Aorta (tissue), 5 donors: ENCODE measurements around the gene ITPRIPL1. TPM values are rescaled to one million over a fixed set of nuclear protein-coding genes. Genes with fewer than 3 reads are reported as not detected.

Experiments used
- ATAC-seq: fragments of 200-7000 bp; cut with Tn5 transposase; one replicate; pipeline ENCODE4 v1.9.1; 2022; ENCODE audit warnings: moderate library complexity; ENCODE audit not compliant: low FRiP score
- DNase-seq, 2 donors: peaks; one replicate each; pipeline ENCODE4 v3.0.0-alpha.2; 2020
- H3K27ac ChIP-seq, 2 donors: one replicate each; pipeline ENCODE4 v1.5.1; 2013; ENCODE audit warnings: low read length in 2 of 2, mild to moderate bottlenecking in 2 of 2, moderate library complexity in 2 of 2, control low read depth in 1 of 2, inconsistent platforms in 1 of 2, low read depth in 1 of 2
- H3K27me3 ChIP-seq, 2 donors: one replicate each; pipeline ENCODE4 v1.6.1; 2013; ENCODE audit warnings: control low read depth in 1 of 2, low read length in 1 of 2, mild to moderate bottlenecking in 1 of 2, moderate library complexity in 1 of 2; ENCODE audit not compliant: insufficient read depth in 2 of 2, control insufficient read depth in 1 of 2
- H3K36me3 ChIP-seq, 2 donors: one replicate each; pipeline ENCODE4 v1.6.1; 2013; ENCODE audit warnings: control low read depth in 1 of 2, low read length in 1 of 2, mild to moderate bottlenecking in 1 of 2; ENCODE audit not compliant: insufficient read depth in 2 of 2, control insufficient read depth in 1 of 2
- H3K4me1 ChIP-seq, 2 donors: one replicate each; pipeline ENCODE4 v1.6.1; 2013; ENCODE audit warnings: low read length in 2 of 2, control low read depth in 1 of 2, mild to moderate bottlenecking in 1 of 2, moderate library complexity in 1 of 2; ENCODE audit not compliant: insufficient read depth in 2 of 2, control insufficient read depth in 1 of 2
- H3K4me3 ChIP-seq, 2 donors: one replicate each; pipeline ENCODE4 v1.5.1; 2013; ENCODE audit warnings: low read length in 2 of 2, control low read depth in 1 of 2, mild to moderate bottlenecking in 1 of 2
- H3K9me3 ChIP-seq: one replicate; pipeline ENCODE4 v1.6.1; 2013; ENCODE audit warnings: mild to moderate bottlenecking, low read length; ENCODE audit not compliant: control insufficient read depth
- WGBS, 2 donors: extraction: QIAGEN DNeasy Blood & Tissue Kit; methylation state at CpG; one replicate each; pipeline ENCODE4 v1.1.7; 2013; 5-methylcytosine and 5-hydroxymethylcytosine counted together
- intact Hi-C, 2 donors: fragments of 100-400 bp; cut with DNase I; formaldehyde crosslinking; loops; one replicate each; pipeline versions ENCODE4 v1.14.2 to v1.15.0; 2022
- polyA plus RNA-seq, 2 donors: library from polyadenylated mRNA; stranded (reverse); fragments of 200-250 nt; gene quantifications; one replicate each; pipeline ENCODE4 v1.2.3, GENCODE V29; 2013
- total RNA-seq, 2 donors: library from RNA; stranded (reverse); fragmentation: NEBNext Ultra II Directional; extraction: Animal tissue kit (Norgen Biotek cat#: 25700); gene quantifications; one replicate each; pipeline ENCODE4 v1.2.1, GENCODE V29; 2021
- donor health status: healthy with polysubstance abuse.
- donor health status: Bipolar disorder and iron deficiency.
- donor health status: DM: no; HTN: no; CAD: no.
- donor health status: DM: no; HTN: no; CAD: no.
- donor health status: DM: yes; HTN: yes; CAD: no.

Gene ITPRIPL1
- total and polyA plus RNA-seq, 4 donors, result 1.2 to 3.6 (median 1.9) TPM; not detected in 1

DNA sequence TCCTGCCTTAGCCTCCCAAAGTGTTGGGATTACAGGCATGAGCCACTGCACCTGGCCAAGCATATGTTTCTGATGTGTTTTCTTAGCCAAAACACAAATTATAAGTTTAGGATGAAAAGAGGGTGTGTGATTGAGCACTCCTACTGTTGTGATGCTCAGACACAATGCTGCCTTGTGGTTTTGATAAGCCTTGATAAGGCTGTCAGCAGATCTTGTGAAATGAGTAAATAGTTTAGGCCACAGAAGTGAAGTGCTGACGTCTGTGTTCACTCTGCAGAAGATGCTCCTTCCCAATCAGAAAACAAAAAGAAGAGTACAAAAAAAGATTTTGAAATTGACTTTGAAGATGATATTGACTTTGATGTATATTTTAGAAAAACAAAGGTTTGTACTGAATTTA, 34.7 kb downstream of the ITPRIPL1 start:
- DNase-seq (no peak), ATAC-seq (no peak)
- WGBS, 2 donors, result 81 to 87% methylated on average over 1 of the region's 1 CpG
- Histone ChIP-seq H3K9me3 (no peaks in the 10 kb centered on the region), H3K27me3 (no peaks in the 10 kb centered on the region), H3K4me3 (no peak overlapping the region), H3K27ac (no peak overlapping the region), H3K36me3 (no peaks in the 10 kb centered on the region), H3K4me1 (no peaks in the 10 kb centered on the region)
- intact Hi-C loops, result no loop called here

DNA sequence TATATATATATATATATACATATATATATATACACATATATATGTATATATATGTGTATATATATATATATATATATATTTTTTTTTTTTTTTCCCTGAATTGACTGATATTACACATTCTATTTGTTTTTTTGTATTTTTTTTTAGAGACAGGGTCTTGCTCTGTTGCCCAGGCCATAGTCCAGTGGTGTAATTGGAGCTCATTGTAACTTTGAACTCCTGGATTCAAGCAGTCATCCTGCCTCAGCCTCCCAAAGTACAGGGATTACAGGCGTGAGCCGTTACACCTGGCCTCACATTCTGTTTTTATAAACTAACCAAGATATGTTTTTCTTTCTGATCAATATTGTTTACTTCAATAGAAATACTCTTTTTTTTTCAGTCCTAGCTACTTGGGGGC, 36.6 kb downstream of the ITPRIPL1 start:
- no peaks in the 10 kb centered on the region for H3K9me3 ChIP-seq
- ATAC-seq, result no peak
- H3K4me1 ChIP-seq, result no peaks in the 10 kb centered on the region
- 90 to 99% methylated on average over 2 of the region's 2 CpGs for WGBS, 2 donors
- no peaks in the 10 kb centered on the region for H3K36me3 ChIP-seq
- no peaks in the 10 kb centered on the region for H3K27me3 ChIP-seq
- H3K4me3 ChIP-seq, result no peak overlapping the region
- no peak for DNase-seq
- intact Hi-C loops, result no loop called here
- H3K27ac ChIP-seq, result no peak overlapping the region

DNA sequence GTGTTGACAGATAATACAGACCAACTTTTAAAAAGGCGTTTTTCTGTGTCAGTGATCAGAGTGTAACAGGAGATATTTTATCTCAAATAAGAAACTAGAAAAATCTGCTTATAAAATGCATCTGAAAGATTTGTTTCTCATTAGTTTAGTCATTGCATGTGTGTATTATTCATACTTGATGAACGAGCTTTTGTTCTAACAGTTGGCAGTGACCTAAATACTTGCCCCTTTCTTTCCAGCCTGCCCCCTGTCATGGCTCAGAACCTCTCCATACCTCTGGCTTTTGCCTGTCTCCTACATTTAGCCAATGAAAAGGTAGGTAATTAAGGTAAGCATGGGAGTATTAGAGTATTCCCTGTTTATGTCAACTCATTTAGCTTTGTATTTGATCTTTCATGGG, 44.1 kb downstream of the ITPRIPL1 start:
- H3K27ac ChIP-seq, result no peak overlapping the region
- H3K4me3 ChIP-seq, result no peak overlapping the region
- H3K4me1 ChIP-seq, result peaks cover 0 to 3% of the 10 kb centered on the region in 2 donors
- DNase-seq, result no peak
- no peak for ATAC-seq
- H3K27me3 ChIP-seq, result no peaks in the 10 kb centered on the region
- WGBS, 2 donors, result 82 to 86% methylated on average over 2 of the region's 2 CpGs
- intact Hi-C loops, result no loop called here
- H3K36me3 ChIP-seq, result no peaks in the 10 kb centered on the region
- no peaks in the 10 kb centered on the region for H3K9me3 ChIP-seq

DNA sequence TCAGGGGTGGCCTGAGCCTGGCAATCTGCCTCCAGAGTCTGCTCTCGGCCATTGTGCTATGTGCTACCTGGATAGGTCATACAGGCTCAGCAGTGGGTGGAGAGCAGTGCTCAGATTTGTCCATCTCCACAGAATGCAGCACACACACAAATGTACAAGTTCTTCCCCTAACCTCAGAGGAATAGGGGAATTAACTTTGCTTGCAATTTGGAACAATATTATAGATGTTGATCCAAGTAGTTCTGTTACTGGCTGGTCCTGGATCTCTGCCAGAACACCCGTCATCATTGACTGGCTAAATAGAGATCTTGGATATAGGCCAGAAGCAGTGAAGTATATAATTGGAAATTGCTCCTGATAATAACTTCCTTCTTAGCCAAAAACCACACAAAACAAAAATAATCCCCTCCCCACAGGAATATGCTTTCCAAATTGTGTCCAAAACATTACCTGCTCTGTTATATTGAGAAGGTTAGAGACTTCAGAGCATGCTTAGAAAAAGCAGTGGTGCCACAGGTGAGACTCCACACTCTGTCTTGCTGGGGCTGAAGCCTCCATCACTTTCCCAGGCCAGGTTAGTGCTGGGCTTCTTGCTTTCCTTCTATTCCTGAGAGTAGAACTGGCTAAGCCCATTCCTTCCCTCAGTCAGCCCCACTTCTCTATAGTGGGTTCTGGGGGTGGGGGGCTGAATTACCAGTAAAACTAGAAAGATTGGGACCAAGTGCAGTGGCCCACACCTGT, 49.3 kb downstream of the ITPRIPL1 start:
- H3K9me3 ChIP-seq, result no peaks in the 10 kb centered on the region
- H3K27me3 ChIP-seq, result no peaks in the 10 kb centered on the region
- DNase-seq, result peak; percentile 83 to 84
- WGBS, 2 donors, result 1 to 3% methylated on average over 2 of the region's 2 CpGs
- intact Hi-C loops, result no loop called here
- peaks cover 0 to 3% of the 10 kb centered on the region in 2 donors for H3K4me1 ChIP-seq
- peak; percentile 52 for ATAC-seq
- no peak overlapping the region for H3K4me3 ChIP-seq
- H3K27ac ChIP-seq, result no peak overlapping the region
- H3K36me3 ChIP-seq, result no peaks in the 10 kb centered on the region

Other genes with a start within 250 kb of the ITPRIPL1 start
- 10 to 100 TPM in 1 of 2 donors, under 1 TPM in 1; 0.81 to 34.0 TPM for gene ADRA2B, start 208.7 kb upstream of the ITPRIPL1 start, total RNA-seq
- gene ADRA2B, start 208.7 kb upstream of the ITPRIPL1 start, polyA plus RNA-seq, result under 1 TPM in 1 of 2 donors, not detected in 1; 0.26 TPM
- under 1 TPM; 0.57 to 0.62 TPM for gene ASTL, start 186.8 kb upstream of the ITPRIPL1 start, total RNA-seq
- gene ASTL, start 186.8 kb upstream of the ITPRIPL1 start, polyA plus RNA-seq, result not detected
- gene DUSP2, start 179.9 kb upstream of the ITPRIPL1 start, total RNA-seq, result 1 to 10 TPM; 5.7 to 7.5 TPM
- gene DUSP2, start 179.9 kb upstream of the ITPRIPL1 start, polyA plus RNA-seq, result 1 to 10 TPM; 1.2 to 1.9 TPM
- 10 to 100 TPM; 69.3 to 72.7 TPM for gene STARD7, start 116.5 kb upstream of the ITPRIPL1 start, total RNA-seq
- gene STARD7, start 116.5 kb upstream of the ITPRIPL1 start, polyA plus RNA-seq, result 10 to 100 TPM; 23.8 to 36.3 TPM
- gene TMEM127, start 59.3 kb upstream of the ITPRIPL1 start, total RNA-seq, result 10 to 100 TPM; 53.4 to 53.8 TPM
- gene TMEM127, start 59.3 kb upstream of the ITPRIPL1 start, polyA plus RNA-seq, result 10 to 100 TPM in 1 of 2 donors, 1 to 10 TPM in 1; 8.3 to 23.4 TPM
- 10 to 100 TPM; 46.4 to 57.1 TPM for gene CIAO1, start 59.1 kb upstream of the ITPRIPL1 start, total RNA-seq
- gene CIAO1, start 59.1 kb upstream of the ITPRIPL1 start, polyA plus RNA-seq, result 10 to 100 TPM; 25.8 to 49.1 TPM
- 10 to 100 TPM; 85.0 to 99.7 TPM for gene SNRNP200, start 19.8 kb upstream of the ITPRIPL1 start, total RNA-seq
- gene SNRNP200, start 19.8 kb upstream of the ITPRIPL1 start, polyA plus RNA-seq, result 10 to 100 TPM; 18.9 to 80.1 TPM
- 1 to 10 TPM; 1.0 to 1.4 TPM for gene NCAPH, start 10.4 kb downstream of the ITPRIPL1 start, total RNA-seq
- gene NCAPH, start 10.4 kb downstream of the ITPRIPL1 start, polyA plus RNA-seq, result under 1 TPM in 1 of 2 donors, not detected in 1; 0.10 TPM
- gene NEURL3, start 180.0 kb downstream of the ITPRIPL1 start, total RNA-seq, result under 1 TPM in 1 of 2 donors, not detected in 1; 0.33 TPM
- gene NEURL3, start 180.0 kb downstream of the ITPRIPL1 start, polyA plus RNA-seq, result under 1 TPM in 1 of 2 donors, not detected in 1; 0.75 TPM
- 100 to 1,000 TPM; 107 to 257 TPM for gene ARID5A, start 211.4 kb downstream of the ITPRIPL1 start, total RNA-seq
- gene ARID5A, start 211.4 kb downstream of the ITPRIPL1 start, polyA plus RNA-seq, result 100 to 1,000 TPM in 1 of 2 donors, 10 to 100 TPM in 1; 51.5 to 264 TPM